C4-2B (cell line): Measurements from ENCODE around the gene FRAS1.
"Not testable (repeated sequence)": the region's sequence is repeated elsewhere in the genome, so short reads cannot be mapped to it uniquely, and the experiment has no call there.

Experiments used
- ZFX ChIP-seq: fragments of 450-650 bp; IDR thresholded peaks from 2 replicates; pipeline ENCODE4 v1.6.1; 2017
- TF ChIP-seq, protein P1 (sequence below): fragments of 450-650 bp; conservative IDR thresholded peaks from 2 replicates; pipeline ENCODE4 v1.5.1; 2017; ENCODE audit warnings: mild to moderate bottlenecking

DNA sequence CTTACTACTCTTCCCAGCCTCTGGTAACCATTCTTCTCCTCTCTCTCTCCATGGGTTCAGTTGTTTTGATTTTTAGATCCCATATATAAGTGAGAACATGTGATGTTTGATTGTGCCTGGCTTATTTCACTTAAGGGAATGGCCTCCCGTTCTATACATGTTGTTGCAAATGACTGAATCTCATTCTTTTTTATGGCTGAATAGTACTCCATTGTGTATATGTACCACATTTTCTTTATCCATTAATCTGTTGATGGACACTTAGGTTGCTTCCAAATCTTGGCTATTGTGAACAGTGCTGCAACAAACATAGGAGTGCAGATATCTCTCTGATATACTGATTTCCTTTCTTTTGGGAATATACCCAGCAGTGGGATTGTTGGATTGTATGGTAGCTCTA, 410.1 kb downstream of the FRAS1 start:
- TF ChIP-seq, protein P1, sequence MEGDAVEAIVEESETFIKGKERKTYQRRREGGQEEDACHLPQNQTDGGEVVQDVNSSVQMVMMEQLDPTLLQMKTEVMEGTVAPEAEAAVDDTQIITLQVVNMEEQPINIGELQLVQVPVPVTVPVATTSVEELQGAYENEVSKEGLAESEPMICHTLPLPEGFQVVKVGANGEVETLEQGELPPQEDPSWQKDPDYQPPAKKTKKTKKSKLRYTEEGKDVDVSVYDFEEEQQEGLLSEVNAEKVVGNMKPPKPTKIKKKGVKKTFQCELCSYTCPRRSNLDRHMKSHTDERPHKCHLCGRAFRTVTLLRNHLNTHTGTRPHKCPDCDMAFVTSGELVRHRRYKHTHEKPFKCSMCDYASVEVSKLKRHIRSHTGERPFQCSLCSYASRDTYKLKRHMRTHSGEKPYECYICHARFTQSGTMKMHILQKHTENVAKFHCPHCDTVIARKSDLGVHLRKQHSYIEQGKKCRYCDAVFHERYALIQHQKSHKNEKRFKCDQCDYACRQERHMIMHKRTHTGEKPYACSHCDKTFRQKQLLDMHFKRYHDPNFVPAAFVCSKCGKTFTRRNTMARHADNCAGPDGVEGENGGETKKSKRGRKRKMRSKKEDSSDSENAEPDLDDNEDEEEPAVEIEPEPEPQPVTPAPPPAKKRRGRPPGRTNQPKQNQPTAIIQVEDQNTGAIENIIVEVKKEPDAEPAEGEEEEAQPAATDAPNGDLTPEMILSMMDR, result not testable (repeated sequence)
- TF ChIP-seq ZFX, result not testable (repeated sequence)
